Activated naive CD8-positive, alpha-beta T cell treated with anti-CD3 and anti-CD28 coated beads, Interleukin-2, amount 50 U/mL, for 24 hours (primary cell): ENCODE measurements around the gene NALCN.

Experiments used
- ATAC-seq: fragments of 150-1000 bp; cut with Tn5 transposase; one replicate; pipeline ENCODE4 v1.10.0; 2021
- DNase-seq: peaks from one replicate; pipeline ENCODE4 v3.0.0; 2021
- H3K27ac Mint-ChIP-seq: one replicate; pipeline ENCODE4 v1.8.0; 2021; ENCODE audit warnings: mild to moderate bottlenecking, mixed read lengths
- H3K27me3 Mint-ChIP-seq: one replicate; pipeline ENCODE4 v1.8.0; 2021; ENCODE audit warnings: mixed read lengths
- H3K36me3 Mint-ChIP-seq: one replicate; pipeline ENCODE4 v1.8.0; 2021; ENCODE audit warnings: low read depth, mixed read lengths
- H3K4me1 Mint-ChIP-seq: one replicate; pipeline ENCODE4 v1.8.0; 2021; ENCODE audit warnings: mixed read lengths
- H3K4me3 Mint-ChIP-seq: one replicate; pipeline ENCODE4 v1.8.0; 2021; ENCODE audit warnings: mild to moderate bottlenecking, moderate library complexity, mixed read lengths
- H3K9me3 Mint-ChIP-seq: one replicate; pipeline ENCODE4 v1.8.0; 2021; ENCODE audit warnings: mixed read lengths

NALCN gene

GRCh38 chr13:101082441-101082840, 333.9 kb downstream of the NALCN start:
- H3K36me3 Mint-ChIP-seq: no peaks in the 10 kb centered on the region
- peaks cover 11% of the 10 kb centered on the region for H3K9me3 Mint-ChIP-seq
- no peak for ATAC-seq
- no peak overlapping the region for H3K27ac Mint-ChIP-seq
- peaks cover 4% of the 10 kb centered on the region for H3K27me3 Mint-ChIP-seq
- no peak overlapping the region for H3K4me3 Mint-ChIP-seq
- DNase-seq: no peak
- no peaks in the 10 kb centered on the region for H3K4me1 Mint-ChIP-seq

DNA sequence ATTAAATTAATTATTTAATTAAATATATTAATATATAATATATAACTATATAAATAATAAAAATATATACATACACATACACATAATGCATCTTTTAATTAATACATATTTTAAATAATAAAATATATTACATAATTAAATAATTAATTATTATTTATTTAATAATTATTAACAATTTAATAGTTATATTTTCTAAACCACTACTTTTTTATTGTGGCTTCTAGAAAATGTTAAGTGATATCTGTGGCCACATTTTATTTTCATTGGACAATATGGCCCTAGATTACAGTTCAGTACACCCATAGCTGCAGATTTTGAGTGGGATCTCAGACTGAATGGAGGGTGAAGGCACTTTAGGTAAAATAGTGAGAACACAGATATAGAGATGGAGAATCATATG, 335.7 kb downstream of the NALCN start:
- peaks cover 3% of the 10 kb centered on the region for H3K27me3 Mint-ChIP-seq
- peaks cover 17% of the 10 kb centered on the region for H3K9me3 Mint-ChIP-seq
- no peaks in the 10 kb centered on the region for H3K36me3 Mint-ChIP-seq
- no peak overlapping the region for H3K4me3 Mint-ChIP-seq
- H3K27ac Mint-ChIP-seq: no peak overlapping the region
- no peak for ATAC-seq
- DNase-seq: no peak
- no peaks in the 10 kb centered on the region for H3K4me1 Mint-ChIP-seq

GRCh38 chr13:101065329-101065728, 351.0 kb downstream of the NALCN start:
- no peaks in the 10 kb centered on the region for H3K9me3 Mint-ChIP-seq
- no peaks in the 10 kb centered on the region for H3K36me3 Mint-ChIP-seq
- no peak for DNase-seq
- no peaks in the 10 kb centered on the region for H3K4me1 Mint-ChIP-seq
- H3K27me3 Mint-ChIP-seq: peaks cover 9% of the 10 kb centered on the region
- no peak for ATAC-seq
- H3K4me3 Mint-ChIP-seq: no peak overlapping the region
- H3K27ac Mint-ChIP-seq: no peak overlapping the region

DNA sequence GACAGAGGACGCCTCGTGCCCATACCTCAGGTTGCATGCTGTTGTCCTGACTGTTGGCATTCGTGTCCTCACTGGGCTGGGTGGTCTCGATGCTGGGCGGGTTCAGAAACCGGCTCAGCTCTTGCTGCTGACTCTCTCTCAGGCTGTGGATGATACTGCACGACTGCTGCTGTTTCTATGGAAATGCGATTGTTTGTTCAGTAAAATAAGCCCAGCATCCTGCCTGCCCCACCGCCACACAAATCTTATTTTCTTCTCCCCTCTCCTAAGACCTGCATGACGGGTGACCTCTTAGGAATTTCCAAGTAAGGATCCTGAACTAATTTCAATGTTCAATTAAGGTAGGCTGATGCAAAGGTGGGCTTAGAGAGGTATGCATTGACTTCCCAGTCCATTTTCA, 356.5 kb downstream of the NALCN start:
- Mint-ChIP-seq H3K4me3 (no peak overlapping the region), H3K36me3 (no peaks in the 10 kb centered on the region)

DNA sequence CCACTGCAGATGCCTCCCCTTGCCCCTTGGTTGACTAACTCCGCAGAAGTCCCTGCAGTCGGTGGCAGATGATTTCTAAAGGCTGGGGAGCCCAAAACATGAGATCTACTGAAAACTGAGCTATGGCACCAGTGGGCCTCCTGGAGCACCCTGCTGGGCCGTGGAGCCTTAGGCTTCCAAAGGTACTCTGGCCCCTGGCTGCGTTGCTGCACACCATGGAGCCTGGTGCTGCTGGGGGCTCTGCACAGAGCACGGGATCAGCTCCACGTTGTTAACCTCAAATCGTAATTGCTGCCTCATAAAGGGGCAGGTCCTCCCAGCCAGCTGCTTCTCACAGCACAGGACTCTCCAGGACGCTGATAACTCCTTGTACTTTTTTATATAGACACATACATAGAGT, 357.5 kb downstream of the NALCN start:
- Mint-ChIP-seq H3K27ac (no peak overlapping the region), H3K9me3 (no peaks in the 10 kb centered on the region), H3K4me3 (no peak overlapping the region), H3K4me1 (peaks cover 2% of the 10 kb centered on the region), H3K36me3 (no peaks in the 10 kb centered on the region), H3K27me3 (peaks cover 24% of the 10 kb centered on the region)
- DNase-seq (no peak), ATAC-seq (no peak)

More for the DNA sequence above, 356.5 kb downstream of the NALCN start:
- Mint-ChIP-seq H3K27ac (no peak overlapping the region), H3K27me3 (peaks cover 24% of the 10 kb centered on the region), H3K9me3 (no peaks in the 10 kb centered on the region), H3K4me1 (peaks cover 2% of the 10 kb centered on the region)
- no peak for DNase-seq
- ATAC-seq: no peak

GRCh38 chr13:101053301-101054093, 362.8 kb downstream of the NALCN start:
- no peak overlapping the region for H3K4me3 Mint-ChIP-seq
- no peak overlapping the region for H3K27ac Mint-ChIP-seq
- H3K36me3 Mint-ChIP-seq: no peaks in the 10 kb centered on the region
- H3K4me1 Mint-ChIP-seq: peaks cover 2% of the 10 kb centered on the region
- peaks cover 11% of the 10 kb centered on the region for H3K27me3 Mint-ChIP-seq
- DNase-seq: no peak
- H3K9me3 Mint-ChIP-seq: no peaks in the 10 kb centered on the region
- no peak for ATAC-seq

DNA sequence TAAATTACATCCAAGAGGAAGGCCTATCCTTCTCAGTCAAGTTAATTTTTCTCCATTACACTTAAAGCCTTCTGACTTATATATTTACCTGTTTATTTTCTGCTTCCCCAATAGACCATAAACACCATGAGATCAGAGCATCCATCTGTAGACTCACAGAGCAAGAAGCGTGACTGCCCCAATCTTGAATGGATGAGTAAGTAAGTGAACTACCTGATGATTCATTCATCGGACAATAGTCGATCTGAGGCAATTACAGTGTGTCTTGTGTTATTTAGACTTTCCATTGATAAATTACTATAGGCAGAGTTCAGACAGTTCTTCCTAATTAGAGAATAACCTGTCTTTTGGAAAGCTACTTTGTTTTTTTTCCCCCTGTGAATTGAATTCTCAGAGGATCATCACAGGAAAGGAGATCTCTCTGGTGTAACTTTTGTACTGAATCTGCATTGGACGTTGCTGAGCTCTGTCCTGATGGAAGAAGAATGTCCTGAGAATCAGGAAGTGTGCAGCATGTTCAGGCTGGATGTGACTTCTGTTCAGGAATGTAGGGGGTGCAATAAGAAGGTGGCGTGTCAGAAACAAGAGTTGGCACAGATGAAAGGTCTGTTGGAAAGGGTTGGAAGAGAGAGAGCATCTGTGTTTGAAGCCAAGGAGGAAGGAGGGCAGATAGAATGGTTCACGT, 367.0 kb downstream of the NALCN start:
- Mint-ChIP-seq H3K4me1 (no peaks in the 10 kb centered on the region), H3K9me3 (no peaks in the 10 kb centered on the region), H3K4me3 (no peak overlapping the region), H3K27ac (no peak overlapping the region), H3K36me3 (no peaks in the 10 kb centered on the region), H3K27me3 (peaks cover 2% of the 10 kb centered on the region)
- ATAC-seq (no peak), DNase-seq (no peak)

DNA sequence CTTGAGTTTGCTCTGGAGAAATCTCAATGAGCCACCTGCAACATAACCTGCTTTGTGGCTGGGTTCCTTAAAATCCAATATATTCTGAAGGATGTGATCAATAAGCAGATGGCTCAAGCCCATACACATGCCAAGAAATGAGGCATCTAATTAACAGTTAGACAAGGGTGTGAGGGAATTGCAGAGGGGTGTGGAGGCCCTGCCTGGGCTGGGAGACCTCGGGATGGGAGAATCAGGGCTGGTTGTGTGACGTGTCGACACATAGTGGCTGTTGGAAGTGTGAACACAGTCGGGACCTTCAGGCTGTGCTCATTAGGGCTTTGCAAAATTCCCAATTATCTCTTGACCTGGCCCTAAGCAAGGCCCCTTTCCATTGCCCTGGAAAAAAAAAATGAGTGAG, 379.8 kb downstream of the NALCN start:
- Mint-ChIP-seq H3K4me3 (no peak overlapping the region), H3K27me3 (peaks cover 3% of the 10 kb centered on the region), H3K4me1 (no peaks in the 10 kb centered on the region), H3K27ac (no peak overlapping the region), H3K9me3 (peaks cover 4% of the 10 kb centered on the region), H3K36me3 (no peaks in the 10 kb centered on the region)
- no peak for ATAC-seq
- no peak for DNase-seq

- Mint-ChIP-seq H3K9me3 (peaks cover 4% of the 10 kb centered on the region), H3K4me1 (no peaks in the 10 kb centered on the region), H3K27ac (no peak overlapping the region), H3K27me3 (peaks cover 9% of the 10 kb centered on the region), H3K36me3 (no peaks in the 10 kb centered on the region), H3K4me3 (no peak overlapping the region)
- ATAC-seq (no peak), DNase-seq (no peak)
These were observed 381.1 kb downstream of the NALCN start for GRCh38 chr13:101035119-101035620.

GRCh38 chr13:101026736-101027398, 389.4 kb downstream of the NALCN start:
- Mint-ChIP-seq H3K36me3 (no peaks in the 10 kb centered on the region), H3K27ac (no peak overlapping the region), H3K9me3 (no peaks in the 10 kb centered on the region), H3K4me3 (no peak overlapping the region), H3K27me3 (peaks cover 11% of the 10 kb centered on the region), H3K4me1 (no peaks in the 10 kb centered on the region)
- no peak for ATAC-seq
- DNase-seq: no peak

- no peaks in the 10 kb centered on the region for H3K36me3 Mint-ChIP-seq
- no peak for ATAC-seq
- H3K4me3 Mint-ChIP-seq: no peak overlapping the region
- H3K9me3 Mint-ChIP-seq: no peaks in the 10 kb centered on the region
- no peak overlapping the region for H3K27ac Mint-ChIP-seq
- H3K27me3 Mint-ChIP-seq: peaks cover 11% of the 10 kb centered on the region
- no peak for DNase-seq
- H3K4me1 Mint-ChIP-seq: no peaks in the 10 kb centered on the region
These were observed 390.0 kb downstream of the NALCN start for GRCh38 chr13:101026328-101026727.

GRCh38 chr13:101025925-101026324, 390.4 kb downstream of the NALCN start:
- ATAC-seq (no peak), DNase-seq (no peak)
- Mint-ChIP-seq H3K4me1 (no peaks in the 10 kb centered on the region), H3K9me3 (no peaks in the 10 kb centered on the region), H3K36me3 (no peaks in the 10 kb centered on the region), H3K27me3 (peaks cover 7% of the 10 kb centered on the region), H3K4me3 (no peak overlapping the region), H3K27ac (no peak overlapping the region)

GRCh38 chr13:101025519-101025918, 390.8 kb downstream of the NALCN start:
- DNase-seq (no peak), ATAC-seq (no peak)
- H3K36me3 Mint-ChIP-seq: no peaks in the 10 kb centered on the region
- no peak overlapping the region for H3K4me3 Mint-ChIP-seq
- no peaks in the 10 kb centered on the region for H3K4me1 Mint-ChIP-seq
- H3K9me3 Mint-ChIP-seq: no peaks in the 10 kb centered on the region
- H3K27me3 Mint-ChIP-seq: peaks cover 6% of the 10 kb centered on the region
- H3K27ac Mint-ChIP-seq: no peak overlapping the region

GRCh38 chr13:101019126-101019525, 397.2 kb downstream of the NALCN start:
- H3K27me3 Mint-ChIP-seq: peaks cover 16% of the 10 kb centered on the region
- no peaks in the 10 kb centered on the region for H3K9me3 Mint-ChIP-seq
- DNase-seq (no peak), ATAC-seq (no peak)
- H3K4me3 Mint-ChIP-seq: no peak overlapping the region
- H3K4me1 Mint-ChIP-seq: no peaks in the 10 kb centered on the region
- H3K27ac Mint-ChIP-seq: no peak overlapping the region
- no peaks in the 10 kb centered on the region for H3K36me3 Mint-ChIP-seq

- no peak for DNase-seq
- no peak for ATAC-seq
- Mint-ChIP-seq H3K4me3 (no peak overlapping the region), H3K36me3 (no peaks in the 10 kb centered on the region), H3K4me1 (no peaks in the 10 kb centered on the region), H3K27me3 (peaks cover 16% of the 10 kb centered on the region), H3K9me3 (no peaks in the 10 kb centered on the region), H3K27ac (no peak overlapping the region)
These were observed 397.6 kb downstream of the NALCN start for GRCh38 chr13:101018720-101019119.
